Measurements from ENCODE around the gene KATNB1. TPM values are rescaled to one million over a fixed set of nuclear protein-coding genes. Genes with fewer than 3 reads are reported as not detected.

Gene KATNB1
- total and polyA plus RNA-seq, 2 of the 8 experiments (the other 6 are each of a cell fraction or from before 2014, with no cell fraction given): 50.2 to 60.4 TPM

DNA sequence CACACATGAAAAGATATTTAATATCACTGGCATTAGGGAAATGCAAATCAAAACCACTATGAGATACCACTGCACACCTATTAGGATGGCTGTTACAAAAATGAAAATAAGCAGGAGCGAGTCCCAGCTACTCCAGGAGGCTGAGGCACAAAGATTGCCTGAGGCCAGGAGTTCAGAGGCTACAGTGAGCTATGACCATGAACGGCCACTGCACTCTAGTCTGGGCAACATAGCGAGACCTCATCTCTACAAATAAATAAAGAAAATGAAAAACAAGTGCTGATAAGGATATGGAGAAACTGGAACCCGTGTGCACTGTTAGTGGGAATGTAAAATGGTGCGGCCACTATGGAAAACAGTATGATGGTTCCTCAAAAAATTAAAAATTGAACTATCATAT, 43.1 kb downstream of the KATNB1 start:
- Histone ChIP-seq H3K4me1 (replicated peaks in 1 of 4; ENCODE audit: control insufficient read depth in 3 of 4, insufficient read depth in 4 of 4, low read length in 3 of 4) (peaks cover 6 to 22% (median 17%) of the 10 kb centered on the region in 4 experiments), H3K79me1 (ENCODE audit: low read depth, low read length) (no peaks in the 10 kb centered on the region), H3K4me2 (ENCODE audit: insufficient read depth in 1 of 2, low read depth in 2 of 2, low read length in 2 of 2) (no peak overlapping the region), H3K9me3 (ENCODE audit: insufficient read depth in 2 of 2, low read depth in 1 of 2, low read length in 1 of 2) (no peaks in the 10 kb centered on the region), H3K79me2 (ENCODE audit: control insufficient read depth in 1 of 2, insufficient read depth in 2 of 2, low read length in 2 of 2) (no peaks in the 10 kb centered on the region), H2BK12ac (ENCODE audit: low read depth, low read length) (no peak overlapping the region), H3K36me3 (ENCODE audit: control insufficient read depth in 2 of 4, insufficient read depth in 4 of 4, low read length in 3 of 4) (no peaks in the 10 kb centered on the region), H2AK5ac (ENCODE audit: low read depth, low read length) (no peak overlapping the region), H2BK120ac (replicated peaks; ENCODE audit: low read depth, low read length) (no peak overlapping the region), H3K23ac (ENCODE audit: insufficient read length) (no peak overlapping the region), H3K4me3 (ENCODE audit: extremely low read depth in 1 of 4, insufficient read depth in 2 of 4, low read depth in 3 of 4, low read length in 4 of 4) (no peak overlapping the region), H2BK5ac (ENCODE audit: low read depth, low read length) (no peak overlapping the region), H2AFZ (ENCODE audit: low read length) (no peak overlapping the region), H3K27me3 (replicated peaks in 1 of 4; ENCODE audit: control insufficient read depth in 3 of 4, extremely low read depth in 1 of 4, insufficient read depth in 3 of 4, low read length in 3 of 4) (peaks cover 0 to 4% (median 1%) of the 10 kb centered on the region in 4 experiments; a peak in 3 of 7 replicates), H4K91ac (replicated peaks; ENCODE audit: insufficient read length, low read length) (no peak overlapping the region), H2BK15ac (ENCODE audit: low read length) (no peak overlapping the region), H4K8ac (ENCODE audit: extremely low read depth, insufficient read depth, low read length) (no peak overlapping the region), H3K18ac (ENCODE audit: extremely low read depth, low read length) (no peak overlapping the region), H3K14ac (ENCODE audit: insufficient read length) (no peak overlapping the region), H3K9ac (replicated peaks in 1 of 4; ENCODE audit: extremely low read depth in 1 of 4, low read depth in 3 of 4, low read length in 3 of 4) (no peak overlapping the region), H3K4ac (replicated peaks; ENCODE audit: insufficient read length, low read depth, low read length) (no peak overlapping the region), H3K23me2 (ENCODE audit: low read depth, low read length) (no peaks in the 10 kb centered on the region; the same call in 1 of the 2 replicates), H3K56ac (replicated peaks; ENCODE audit: insufficient read length, low read depth, low read length) (no peak overlapping the region), H2BK20ac (ENCODE audit: low read length) (no peak overlapping the region), H4K20me1 (replicated peaks in 1 of 2; ENCODE audit: control insufficient read depth in 1 of 2, insufficient read depth in 2 of 2, low read length in 2 of 2) (no peaks in the 10 kb centered on the region), H3K27ac (ENCODE audit: low read depth, low read length) (no peak overlapping the region), H4K5ac (ENCODE audit: insufficient read length, low read depth, low read length) (no peak overlapping the region)
- no peak for FAIRE-seq
- ChIA-PET CTCF (ENCODE audit: partially characterized antibody) (interaction anchor here (0.8 to 22.4 kb wide), 2 partner anchors 19 to 31 kb away, joined by 4 to 279 read pairs; partner anchors contain the start of gene KIFC3), POLR2A (ENCODE audit: partially characterized antibody) (no interaction called here)
- no peak for DNase-seq (ENCODE audit: low read depth in 1 of 2, low spot score in 2 of 2)
- 75% methylated on average over 5 of the region's 5 CpGs; no CpG with 5 or more reads in 1 of the 2 experiments for WGBS, 2 experiments (ENCODE audit: extremely low coverage in 1 of 2, insufficient coverage in 1 of 2, insufficient read length in 1 of 2, insufficient replicate concordance in 2 of 2, low coverage in 1 of 2, low lambda C conversion rate in 2 of 2, missing lambda C conversion rate in 1 of 2)
- no peak for TF ChIP-seq CHD1 (IDR thresholded peaks at IDR 0.05; ENCODE audit: low read depth, low read length)
- no peak for TF ChIP-seq GTF2F1 (IDR thresholded peaks at IDR 0.05; ENCODE audit: borderline replicate concordance, low read depth, low read length)

Data from H1 (cell line).